Panc1 (cell line): ENCODE data around the gene SPATA13. TPM values are rescaled to one million over a fixed set of nuclear protein-coding genes. Genes with fewer than 3 reads are reported as not detected.

Source experiments
- ATAC-seq: fragments of 200-7000 bp; cut with Tn5 transposase; 2 replicates; pipeline ENCODE4 v1.9.1; 2020; ENCODE audit warnings: mild to moderate bottlenecking, moderate library complexity
- BruUV-seq: library from RNA; stranded (reverse); fragments of 400-500 nt; replicated peaks from 2 replicates; lab custom pipeline; 2021; lab: Mats Ljungman, UMichigan
- CTCF ChIA-PET: fragments of 300-600 bp; sonication (Branson Sonifier 250); formaldehyde crosslinking; loops from one replicate; lab custom pipeline; 2022; ENCODE audit warnings: antibody characterized with exemption; lab: Charles Lee
- POLR2A ChIA-PET: fragments of 300-600 bp; sonication (Branson Sonifier 250); formaldehyde crosslinking; loops from one replicate; lab custom pipeline; 2022; ENCODE audit warnings: antibody characterized with exemption; lab: Charles Lee
- DNase-seq: peaks from one replicate; pipeline ENCODE4 v3.0.0-alpha.2; 2010; ENCODE audit warnings: low read depth, low spot score
- H3K27ac ChIP-seq: 2 replicates; pipeline ENCODE4 v1.5.1; 2011; ENCODE audit warnings: mild to moderate bottlenecking, low read length, inconsistent platforms
- H3K27me3 ChIP-seq: fragments of 200-500 bp; sonication (Bioruptor generic); 2 replicates; pipeline ENCODE4 v1.6.0; 2014; ENCODE audit warnings: low read length, inconsistent platforms; ENCODE audit not compliant: control insufficient read depth, insufficient read depth
- H3K36me3 ChIP-seq: fragments of 200-500 bp; sonication (Bioruptor generic); 2 replicates; pipeline ENCODE4 v1.5.1; 2014; ENCODE audit warnings: inconsistent platforms, mild to moderate bottlenecking, low read length, moderate library complexity; ENCODE audit not compliant: control insufficient read depth, insufficient read depth
- H3K4me1 ChIP-seq: 2 replicates; pipeline ENCODE4 v1.5.1; 2011; ENCODE audit warnings: inconsistent platforms, mild to moderate bottlenecking, low read length, moderate library complexity; ENCODE audit not compliant: control insufficient read depth, insufficient read depth
- H3K4me3 ChIP-seq, 2 experiments: 2 replicates each; pipeline ENCODE4 v1.5.1; 2011 to 2012; ENCODE audit warnings: low read depth in 2 of 2, low read length in 2 of 2, mild to moderate bottlenecking in 2 of 2, inconsistent platforms in 1 of 2, moderate library complexity in 1 of 2
- H3K9me3 ChIP-seq: fragments of 200-500 bp; sonication (Bioruptor generic); 2 replicates; pipeline ENCODE4 v1.5.1; 2014; ENCODE audit warnings: low read depth, mild to moderate bottlenecking, inconsistent platforms, low read length, moderate library complexity; ENCODE audit not compliant: control insufficient read depth, insufficient read depth
- POLR2AphosphoS5 ChIP-seq: IDR thresholded peaks from 2 replicates; pipeline ENCODE4 v1.6.1; 2012; ENCODE audit warnings: mild to moderate bottlenecking, low read depth, low read length, moderate library complexity
- SIN3A ChIP-seq: IDR thresholded peaks from 2 replicates; pipeline ENCODE4 v1.6.1; 2012; ENCODE audit warnings: low read depth, mild to moderate bottlenecking, low read length, moderate library complexity, borderline replicate concordance; ENCODE audit not compliant: insufficient read depth
- TCF7L2 ChIP-seq: IDR thresholded peaks from 2 replicates; pipeline ENCODE4 v1.6.1; 2011; ENCODE audit warnings: mild to moderate bottlenecking, low read depth, low read length, inconsistent platforms
- in situ Hi-C: cut with HindIII; loops from 2 replicates; pipeline ENCODE4 v1.10.0; 2016; ENCODE audit warnings: low sequenced_read_pairs, low pct_unique_long_range_greater_than_20kb
- intact Hi-C: fragments of 100-400 bp; cut with micrococcal nuclease; formaldehyde crosslinking; loops from one replicate; pipeline ENCODE4 v1.10.0; 2022; ENCODE audit not compliant: unreplicated experiment
- total RNA-seq: library from RNA; stranded (reverse); gene quantifications from one replicate; pipeline ENCODE4 v1.2.1, GENCODE V29; 2021; ENCODE audit not compliant: unreplicated experiment
- TF ChIP-seq, protein P1 (sequence below), 2 experiments: IDR thresholded peaks; 2 replicates each; pipeline ENCODE4 v1.6.1; 2011 to 2012; ENCODE audit warnings: low read depth in 2 of 2, control low read depth in 1 of 2, low read length in 1 of 2, mild to moderate bottlenecking in 1 of 2, moderate library complexity in 1 of 2; ENCODE audit not compliant: insufficient read depth in 1 of 2
- TF ChIP-seq, protein P2 (sequence below): fragments of 450-650 bp; IDR thresholded peaks from 2 replicates; pipeline ENCODE4 v1.5.1; 2017; ENCODE audit warnings: mild to moderate bottlenecking

The SPATA13 gene
- total RNA-seq, 1 experiment from 2014 or later = 7.9 TPM

DNA sequence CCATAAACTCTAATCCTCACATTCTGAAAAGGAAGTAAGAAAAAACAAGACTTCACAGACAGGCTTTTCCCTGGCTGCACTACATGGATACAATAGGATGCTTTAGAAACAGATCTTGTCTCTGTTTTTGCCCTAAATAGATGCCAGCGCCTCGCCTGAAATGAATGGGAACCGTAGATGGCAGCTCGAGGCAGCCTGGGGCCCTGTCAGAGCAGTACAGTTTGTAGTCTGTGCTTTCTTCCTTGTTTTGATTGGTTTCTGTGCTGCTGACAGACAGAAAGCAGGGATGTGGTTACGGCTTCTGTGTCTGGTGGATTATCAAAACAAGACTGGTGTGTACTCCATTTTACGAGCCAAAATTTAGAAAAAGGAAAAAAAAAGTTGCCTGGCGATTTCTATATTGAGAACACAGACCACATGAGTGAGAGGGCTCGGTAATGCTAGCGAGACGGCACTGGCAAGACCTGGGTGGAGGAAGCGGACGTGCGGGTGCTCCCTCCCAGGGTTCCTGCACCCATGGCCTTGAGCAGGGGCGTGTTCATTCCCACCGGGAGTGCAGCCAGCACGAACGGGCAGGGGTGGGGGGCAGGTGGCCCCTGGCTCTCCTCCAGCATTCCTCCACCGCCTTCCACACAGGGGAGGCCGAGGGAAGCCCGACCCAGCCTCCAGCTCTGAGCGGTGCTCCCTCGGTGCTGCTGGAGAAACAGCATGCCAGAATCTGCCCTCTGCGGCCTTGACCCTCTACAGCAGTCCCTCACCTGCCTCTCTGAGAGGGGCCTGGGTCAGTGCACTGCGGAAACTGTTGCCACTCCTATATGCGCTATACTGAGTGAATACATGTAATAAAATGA lies 111.3 kb downstream of the SPATA13 start:
- POLR2A ChIA-PET = no interaction called here
- intact Hi-C loops = no loop called here
- ATAC-seq = no peak
- BruUV-seq = no TSS peak
- Histone ChIP-seq H3K27ac (no peak overlapping the region), H3K27me3 (no peaks in the 10 kb centered on the region), H3K9me3 (no peaks in the 10 kb centered on the region), H3K4me3 (no peak overlapping the region; a peak in 1 of 4 replicates), H3K4me1 (no peaks in the 10 kb centered on the region), H3K36me3 (no peaks in the 10 kb centered on the region)
- CTCF ChIA-PET = no interaction called here
- in situ Hi-C loops = no loop called here
- no peak for DNase-seq
- TF ChIP-seq TCF7L2 (no peak), POLR2AphosphoS5 (no peak), SIN3A (no peak)
- TF ChIP-seq, protein P1, sequence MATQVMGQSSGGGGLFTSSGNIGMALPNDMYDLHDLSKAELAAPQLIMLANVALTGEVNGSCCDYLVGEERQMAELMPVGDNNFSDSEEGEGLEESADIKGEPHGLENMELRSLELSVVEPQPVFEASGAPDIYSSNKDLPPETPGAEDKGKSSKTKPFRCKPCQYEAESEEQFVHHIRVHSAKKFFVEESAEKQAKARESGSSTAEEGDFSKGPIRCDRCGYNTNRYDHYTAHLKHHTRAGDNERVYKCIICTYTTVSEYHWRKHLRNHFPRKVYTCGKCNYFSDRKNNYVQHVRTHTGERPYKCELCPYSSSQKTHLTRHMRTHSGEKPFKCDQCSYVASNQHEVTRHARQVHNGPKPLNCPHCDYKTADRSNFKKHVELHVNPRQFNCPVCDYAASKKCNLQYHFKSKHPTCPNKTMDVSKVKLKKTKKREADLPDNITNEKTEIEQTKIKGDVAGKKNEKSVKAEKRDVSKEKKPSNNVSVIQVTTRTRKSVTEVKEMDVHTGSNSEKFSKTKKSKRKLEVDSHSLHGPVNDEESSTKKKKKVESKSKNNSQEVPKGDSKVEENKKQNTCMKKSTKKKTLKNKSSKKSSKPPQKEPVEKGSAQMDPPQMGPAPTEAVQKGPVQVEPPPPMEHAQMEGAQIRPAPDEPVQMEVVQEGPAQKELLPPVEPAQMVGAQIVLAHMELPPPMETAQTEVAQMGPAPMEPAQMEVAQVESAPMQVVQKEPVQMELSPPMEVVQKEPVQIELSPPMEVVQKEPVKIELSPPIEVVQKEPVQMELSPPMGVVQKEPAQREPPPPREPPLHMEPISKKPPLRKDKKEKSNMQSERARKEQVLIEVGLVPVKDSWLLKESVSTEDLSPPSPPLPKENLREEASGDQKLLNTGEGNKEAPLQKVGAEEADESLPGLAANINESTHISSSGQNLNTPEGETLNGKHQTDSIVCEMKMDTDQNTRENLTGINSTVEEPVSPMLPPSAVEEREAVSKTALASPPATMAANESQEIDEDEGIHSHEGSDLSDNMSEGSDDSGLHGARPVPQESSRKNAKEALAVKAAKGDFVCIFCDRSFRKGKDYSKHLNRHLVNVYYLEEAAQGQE (IDR thresholded peaks at IDR 0.05; ENCODE audit: insufficient read depth in 1 of 2, low read depth in 2 of 2, low read length in 1 of 2) = no peak
- TF ChIP-seq, protein P2, sequence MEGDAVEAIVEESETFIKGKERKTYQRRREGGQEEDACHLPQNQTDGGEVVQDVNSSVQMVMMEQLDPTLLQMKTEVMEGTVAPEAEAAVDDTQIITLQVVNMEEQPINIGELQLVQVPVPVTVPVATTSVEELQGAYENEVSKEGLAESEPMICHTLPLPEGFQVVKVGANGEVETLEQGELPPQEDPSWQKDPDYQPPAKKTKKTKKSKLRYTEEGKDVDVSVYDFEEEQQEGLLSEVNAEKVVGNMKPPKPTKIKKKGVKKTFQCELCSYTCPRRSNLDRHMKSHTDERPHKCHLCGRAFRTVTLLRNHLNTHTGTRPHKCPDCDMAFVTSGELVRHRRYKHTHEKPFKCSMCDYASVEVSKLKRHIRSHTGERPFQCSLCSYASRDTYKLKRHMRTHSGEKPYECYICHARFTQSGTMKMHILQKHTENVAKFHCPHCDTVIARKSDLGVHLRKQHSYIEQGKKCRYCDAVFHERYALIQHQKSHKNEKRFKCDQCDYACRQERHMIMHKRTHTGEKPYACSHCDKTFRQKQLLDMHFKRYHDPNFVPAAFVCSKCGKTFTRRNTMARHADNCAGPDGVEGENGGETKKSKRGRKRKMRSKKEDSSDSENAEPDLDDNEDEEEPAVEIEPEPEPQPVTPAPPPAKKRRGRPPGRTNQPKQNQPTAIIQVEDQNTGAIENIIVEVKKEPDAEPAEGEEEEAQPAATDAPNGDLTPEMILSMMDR = no peak

GRCh38 chr13:24272452-24273161 lies 112.1 kb downstream of the SPATA13 start:
- ATAC-seq (no peak), DNase-seq (no peak)
- H3K9me3 ChIP-seq = no peaks in the 10 kb centered on the region
- H3K4me1 ChIP-seq = no peaks in the 10 kb centered on the region
- no peak overlapping the region for H3K27ac ChIP-seq
- BruUV-seq = no TSS peak
- ChIA-PET CTCF (no interaction called here), POLR2A (no interaction called here)
- H3K36me3 ChIP-seq = no peaks in the 10 kb centered on the region
- TF ChIP-seq TCF7L2 (no peak), POLR2AphosphoS5 (no peak), SIN3A (no peak)
- TF ChIP-seq, protein P1 (IDR thresholded peaks at IDR 0.05; ENCODE audit: insufficient read depth in 1 of 2, low read depth in 2 of 2, low read length in 1 of 2) = no peak
- TF ChIP-seq, protein P2 = no peak
- in situ Hi-C loops = no loop called here
- intact Hi-C loops = no loop called here
- H3K4me3 ChIP-seq = no peak overlapping the region; a peak in 1 of 4 replicates
- no peaks in the 10 kb centered on the region for H3K27me3 ChIP-seq
